A549 (cell line): Measurements from ENCODE around the gene CALML4.

Experiments
- ATOH8 ChIP-seq: fragments of 250-450 bp; sonication (Bioruptor Pico); IDR thresholded peaks from 2 replicates; pipeline ENCODE4 v1.5.0; 2020; ENCODE audit warnings: low read depth, mild to moderate bottlenecking, moderate library complexity
- CHD2 ChIP-seq: fragments of 150-350 bp; IDR thresholded peaks from 2 replicates; pipeline ENCODE4 v1.6.1; 2014; ENCODE audit warnings: low read length; ENCODE audit not compliant: partially characterized antibody
- POLR2A ChIP-seq: IDR thresholded peaks from 2 replicates; pipeline ENCODE4 v1.6.1; 2012; ENCODE audit warnings: mild to moderate bottlenecking, low read length

- TF ChIP-seq CHD2 (no peak), POLR2A (no peak), ATOH8 (CRISPR knock-in tag) (no peak)
These were observed 3.0 kb upstream of the CALML4 start for GRCh38 chr15:68208136-68208535.
